ENCODE data around the gene SMIM15.
A peak's percentile ranks its signal among the peaks of the same experiment; 100 is the strongest.
"Not testable (repeated sequence)": the region's sequence is repeated elsewhere in the genome, so short reads cannot be mapped to it uniquely, and the experiment has no call there.

The SMIM15 gene, protein sequence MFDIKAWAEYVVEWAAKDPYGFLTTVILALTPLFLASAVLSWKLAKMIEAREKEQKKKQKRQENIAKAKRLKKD

DNA sequence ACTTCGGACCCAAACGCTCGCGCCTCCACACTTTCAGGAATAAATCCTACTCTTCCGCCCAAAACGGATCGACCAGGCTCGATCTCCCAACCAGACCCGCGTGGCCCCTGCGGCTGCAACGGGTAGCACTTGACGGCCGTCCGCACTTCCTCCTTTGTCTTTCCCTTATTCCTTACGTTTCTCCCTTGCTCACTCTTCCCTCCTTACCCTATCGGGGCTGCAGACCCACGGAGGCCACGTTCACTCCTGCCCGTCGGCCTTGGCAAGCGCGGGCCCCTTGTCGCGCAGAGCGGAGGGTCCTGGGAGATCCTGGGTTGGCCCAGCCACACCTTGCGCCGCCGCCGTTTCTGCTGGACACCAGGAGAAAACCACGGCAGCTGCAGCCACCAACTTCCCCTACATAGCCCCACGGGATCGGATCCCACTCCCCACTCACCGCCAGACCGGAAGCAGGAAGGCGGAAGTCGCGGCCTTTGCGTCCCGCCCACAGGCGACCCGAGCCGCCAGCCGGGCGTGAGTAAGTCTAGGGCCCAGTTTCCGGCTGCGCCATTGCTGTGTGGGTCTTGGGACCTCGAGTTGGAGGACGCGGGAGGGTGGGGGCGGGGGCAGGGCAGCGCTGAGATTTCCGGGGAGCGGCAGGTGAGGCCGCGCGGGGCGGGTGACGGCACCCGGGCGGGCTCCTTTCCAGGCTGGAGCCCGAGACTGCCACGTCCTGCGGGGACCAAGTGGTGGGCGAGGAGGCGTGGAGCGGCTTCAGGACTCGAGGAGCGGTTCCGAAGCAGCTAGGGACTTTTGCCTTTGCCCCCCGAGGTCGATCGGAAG, at the start of gene SMIM15:
Gene SMIM15 (minus strand): TSS at position 459 of the 822 bp plus-strand sequence. CDS start 2,297 bp downstream, outside the sequence.
- TF ChIP-seq, protein P1, sequence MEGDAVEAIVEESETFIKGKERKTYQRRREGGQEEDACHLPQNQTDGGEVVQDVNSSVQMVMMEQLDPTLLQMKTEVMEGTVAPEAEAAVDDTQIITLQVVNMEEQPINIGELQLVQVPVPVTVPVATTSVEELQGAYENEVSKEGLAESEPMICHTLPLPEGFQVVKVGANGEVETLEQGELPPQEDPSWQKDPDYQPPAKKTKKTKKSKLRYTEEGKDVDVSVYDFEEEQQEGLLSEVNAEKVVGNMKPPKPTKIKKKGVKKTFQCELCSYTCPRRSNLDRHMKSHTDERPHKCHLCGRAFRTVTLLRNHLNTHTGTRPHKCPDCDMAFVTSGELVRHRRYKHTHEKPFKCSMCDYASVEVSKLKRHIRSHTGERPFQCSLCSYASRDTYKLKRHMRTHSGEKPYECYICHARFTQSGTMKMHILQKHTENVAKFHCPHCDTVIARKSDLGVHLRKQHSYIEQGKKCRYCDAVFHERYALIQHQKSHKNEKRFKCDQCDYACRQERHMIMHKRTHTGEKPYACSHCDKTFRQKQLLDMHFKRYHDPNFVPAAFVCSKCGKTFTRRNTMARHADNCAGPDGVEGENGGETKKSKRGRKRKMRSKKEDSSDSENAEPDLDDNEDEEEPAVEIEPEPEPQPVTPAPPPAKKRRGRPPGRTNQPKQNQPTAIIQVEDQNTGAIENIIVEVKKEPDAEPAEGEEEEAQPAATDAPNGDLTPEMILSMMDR (IDR thresholded peaks at IDR 0.05; ENCODE audit: insufficient read depth, low read depth, low read length, missing control alignments), result no peak
- H3K4me3 ChIP-seq (ENCODE audit: low read length), result peak within 1 kb of the TSS; percentile 92

DNA sequence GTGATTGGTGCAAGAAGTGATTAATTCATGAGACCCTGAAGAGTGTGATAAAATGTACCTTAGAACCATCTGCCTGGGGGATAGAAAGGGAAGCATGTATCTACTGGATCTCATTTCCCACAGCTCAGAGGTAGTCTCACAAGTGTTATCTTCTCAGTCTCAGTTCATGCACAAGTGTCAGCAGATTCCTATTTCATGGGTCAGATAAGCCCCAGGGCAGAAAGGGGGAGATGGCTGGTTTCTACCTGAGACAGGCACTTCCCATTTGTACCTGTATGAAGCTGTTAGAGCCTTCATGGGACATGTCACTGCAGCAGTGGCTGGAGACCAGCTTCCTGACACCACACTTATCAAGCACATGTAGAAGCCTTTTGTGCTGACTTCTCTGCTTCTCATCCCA, 45.6 kb upstream of the SMIM15 start:
- TF ChIP-seq, protein P1 (IDR thresholded peaks at IDR 0.05; ENCODE audit: insufficient read depth, low read depth, low read length, missing control alignments), result no peak
- no peak overlapping the region for H3K4me3 ChIP-seq (ENCODE audit: low read length)
- DNase-seq (ENCODE audit: low read depth), result peak; percentile 46

More for the DNA sequence above, at the start of gene SMIM15:
- DNase-seq (ENCODE audit: low read depth), result peak; percentile 88

DNA sequence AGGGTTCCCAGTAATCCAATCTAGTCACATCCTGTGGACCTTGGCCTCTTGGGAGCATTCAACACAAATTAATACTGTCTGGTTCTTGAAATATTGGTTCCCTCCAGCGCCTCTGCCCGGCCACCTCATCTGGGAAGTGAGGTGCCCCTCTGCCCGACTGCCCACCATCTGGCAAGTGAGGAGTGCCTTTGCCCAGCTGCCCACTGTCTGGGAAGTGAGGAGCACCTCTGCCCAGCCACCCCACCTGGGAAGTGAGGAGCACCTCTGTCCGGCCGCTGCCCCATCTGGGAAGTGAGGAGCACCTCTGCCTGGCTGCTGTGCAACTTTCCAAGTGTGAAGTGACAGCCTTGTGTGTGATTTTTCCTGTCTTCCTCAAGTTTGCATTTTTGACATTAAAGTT, 42.7 kb upstream of the SMIM15 start:
- DNase-seq (ENCODE audit: low read depth), result no peak
- H3K4me3 ChIP-seq (ENCODE audit: low read length), result no peak overlapping the region
- TF ChIP-seq, protein P1 (IDR thresholded peaks at IDR 0.05; ENCODE audit: insufficient read depth, low read depth, low read length, missing control alignments), result no peak

DNA sequence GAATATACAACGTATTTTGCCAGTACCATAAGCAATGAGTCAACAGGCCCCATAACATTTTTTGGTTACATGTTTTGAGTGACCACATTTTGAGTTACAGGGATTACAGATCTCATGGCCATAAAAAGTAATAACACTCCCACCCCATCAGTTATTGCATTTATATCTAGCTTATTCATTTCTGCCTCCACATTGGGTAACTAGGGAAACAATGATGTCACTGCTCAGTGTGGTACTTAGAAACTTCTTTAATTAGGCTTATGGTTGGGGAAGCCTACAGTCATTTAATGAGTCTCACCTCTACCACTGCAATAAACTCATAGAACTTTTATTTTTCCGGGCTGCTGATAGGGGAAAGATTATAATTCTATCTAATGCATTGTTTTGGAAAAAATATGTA, 39.9 kb upstream of the SMIM15 start:
- DNase-seq (ENCODE audit: low read depth), result no peak
- TF ChIP-seq, protein P1 (IDR thresholded peaks at IDR 0.05; ENCODE audit: insufficient read depth, low read depth, low read length, missing control alignments), result no peak
- H3K4me3 ChIP-seq (ENCODE audit: low read length), result no peak overlapping the region

DNA sequence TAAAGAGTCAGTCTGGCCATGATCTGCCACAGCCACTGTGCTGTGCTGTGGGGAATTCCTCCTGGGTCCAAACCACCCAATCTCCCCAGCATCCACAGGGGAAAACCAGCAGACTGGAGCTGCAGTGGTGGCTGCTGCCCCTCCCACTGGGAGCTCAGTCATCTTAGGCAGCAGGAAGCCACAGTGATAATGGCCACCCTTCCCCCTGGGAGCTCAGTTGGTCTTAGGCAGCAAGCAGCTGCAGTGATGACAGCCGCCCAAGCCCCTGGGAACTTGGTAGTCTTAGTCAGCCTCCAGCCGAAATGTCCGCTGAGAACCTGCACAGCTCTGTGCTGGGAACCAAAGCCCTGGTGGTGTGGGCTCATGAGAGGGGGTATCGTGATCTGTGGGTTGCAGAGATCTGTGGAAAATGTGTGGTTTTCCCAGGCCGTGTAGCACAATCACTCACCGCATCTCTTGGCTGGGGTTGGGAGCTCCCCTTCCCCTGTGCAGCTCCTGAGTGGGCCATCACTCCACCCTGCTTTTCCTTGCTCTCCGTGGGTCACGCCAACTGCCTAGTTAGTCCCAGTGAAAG, 38.4 kb upstream of the SMIM15 start:
- DNase-seq (ENCODE audit: low read depth), result no peak
- no peak overlapping the region for H3K4me3 ChIP-seq (ENCODE audit: low read length)
- TF ChIP-seq, protein P1 (IDR thresholded peaks at IDR 0.05; ENCODE audit: insufficient read depth, low read depth, low read length, missing control alignments), result no peak

DNA sequence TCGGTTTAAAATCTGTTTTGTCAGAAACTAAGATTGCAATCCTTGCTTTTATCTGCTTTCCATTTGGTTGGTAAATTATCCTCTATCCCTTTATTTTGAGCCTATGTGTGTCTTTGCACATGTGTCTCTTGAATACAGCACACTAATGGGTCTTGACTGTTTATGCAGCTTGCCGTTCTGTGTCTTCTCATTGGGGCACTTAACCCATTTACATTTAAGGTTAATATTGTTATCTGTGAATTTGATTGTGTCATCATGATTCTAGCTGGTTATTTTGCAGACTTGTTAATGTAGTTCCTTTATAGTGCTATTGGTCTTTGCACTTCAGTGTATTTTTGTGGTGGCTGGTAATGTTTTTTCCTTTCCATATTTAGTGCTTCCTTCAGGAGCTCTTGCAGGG, 36.3 kb upstream of the SMIM15 start:
- TF ChIP-seq, protein P1 (IDR thresholded peaks at IDR 0.05; ENCODE audit: insufficient read depth, low read depth, low read length, missing control alignments), result no peak

DNA sequence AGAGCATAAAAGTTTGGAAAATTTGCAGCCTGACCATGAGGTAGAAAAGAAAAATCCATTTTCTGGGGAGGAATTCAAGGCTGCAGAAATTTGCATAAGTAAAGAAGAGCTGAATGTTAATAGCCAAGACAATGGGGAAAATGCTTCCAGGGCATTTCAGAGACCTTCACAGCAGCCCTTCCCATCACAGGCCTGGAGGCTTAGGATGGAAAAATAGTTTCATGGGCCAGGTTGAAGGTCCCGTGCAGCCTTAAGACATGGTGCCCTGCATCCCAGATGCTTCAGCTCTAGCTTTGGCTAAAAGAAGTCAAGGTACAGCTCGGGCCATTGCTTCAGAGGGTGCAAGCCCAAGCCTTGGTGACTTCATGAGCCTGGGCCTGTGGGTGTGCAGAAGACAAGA, 25.6 kb upstream of the SMIM15 start:
- DNase-seq (ENCODE audit: low read depth); H3K4me3 ChIP-seq (ENCODE audit: low read length): not testable (repeated sequence)

More for the DNA sequence above, 36.3 kb upstream of the SMIM15 start:
- no peak for DNase-seq (ENCODE audit: low read depth)
- no peak overlapping the region for H3K4me3 ChIP-seq (ENCODE audit: low read length)

DNA sequence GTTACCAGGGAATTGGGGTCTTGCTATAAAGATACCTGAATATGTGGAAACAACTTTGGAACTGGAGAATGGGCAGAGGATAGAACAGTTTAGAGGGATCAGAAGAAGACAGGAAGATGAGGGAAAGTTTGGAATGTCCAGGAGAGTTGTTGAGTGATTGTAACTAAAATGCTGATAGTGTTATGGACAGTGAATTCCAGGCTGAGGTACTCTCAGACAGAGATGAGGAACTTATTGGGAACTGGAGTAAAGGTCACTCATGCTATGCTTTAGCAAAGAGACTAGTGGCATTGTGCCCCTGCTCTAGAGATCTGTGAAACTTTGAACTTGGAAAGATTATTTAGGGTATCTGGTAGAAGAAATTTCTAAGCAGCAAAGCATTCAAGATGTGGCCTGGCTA, 25.1 kb upstream of the SMIM15 start:
- not testable (repeated sequence) for DNase-seq (ENCODE audit: low read depth); H3K4me3 ChIP-seq (ENCODE audit: low read length)
